ENCODE results near the gene CUBN. TPM values are rescaled to one million over a fixed set of nuclear protein-coding genes. Genes with fewer than 3 reads are reported as not detected.
A peak's percentile ranks its signal among the peaks of the same experiment; 100 is the strongest.

Gene CUBN
- total and polyA plus RNA-seq, 12 donors, result 0.41 to 9.3 (median 1.3) TPM

GRCh38 chr10:17128261-17128660 lies 1.4 kb downstream of the CUBN start:
- WGBS, 4 donors, result 74 to 84% (median 81%) methylated on average over 3 of the region's 3 CpGs
- H3K27ac ChIP-seq, result no peak overlapping the region
- intact Hi-C loops (cut with DNase I), result no loop called here
- peak in 2 of 7 donors; percentile 27 to 30 for DNase-seq
- no peak overlapping the region for H3K4me3 ChIP-seq
- no peak for TF ChIP-seq POLR2A (IDR thresholded peaks at IDR 0.05)
- TF ChIP-seq CTCF (IDR thresholded peaks at IDR 0.05), result no peak
- H3K27me3 ChIP-seq, result no peaks in the 10 kb centered on the region
- no peaks in the 10 kb centered on the region for H3K36me3 ChIP-seq (replicated peaks in 1 of 2)
- H3K4me1 ChIP-seq (replicated peaks in 1 of 2), result no peaks in the 10 kb centered on the region
- H3K9me3 ChIP-seq (replicated peaks in 1 of 3), result no peaks in the 10 kb centered on the region

- H3K27me3 ChIP-seq, result no peaks in the 10 kb centered on the region
- H3K9me3 ChIP-seq (replicated peaks in 1 of 3), result no peaks in the 10 kb centered on the region
- intact Hi-C loops (cut with DNase I), result no loop called here
- H3K4me1 ChIP-seq (replicated peaks in 1 of 2), result no peaks in the 10 kb centered on the region
- H3K36me3 ChIP-seq (replicated peaks in 1 of 2), result no peaks in the 10 kb centered on the region
- no peak for DNase-seq
- H3K4me3 ChIP-seq, result no peak overlapping the region
- TF ChIP-seq CTCF (IDR thresholded peaks at IDR 0.05) (no peak), POLR2A (IDR thresholded peaks at IDR 0.05) (no peak)
- WGBS, 4 donors, result 91 to 95% (median 92%) methylated on average over 5 of the region's 5 CpGs
- H3K27ac ChIP-seq, result no peak overlapping the region
Measured at GRCh38 chr10:17126327-17126726, 3.3 kb downstream of the CUBN start.

GRCh38 chr10:17125206-17125893 lies 4.3 kb downstream of the CUBN start:
- WGBS, 4 donors, result 80 to 92% (median 89%) methylated on average over 5 of the region's 5 CpGs
- Histone ChIP-seq H3K27ac (no peak overlapping the region), H3K9me3 (replicated peaks in 1 of 3) (no peaks in the 10 kb centered on the region), H3K27me3 (no peaks in the 10 kb centered on the region), H3K36me3 (replicated peaks in 1 of 2) (no peaks in the 10 kb centered on the region), H3K4me3 (no peak overlapping the region), H3K4me1 (replicated peaks in 1 of 2) (peaks cover 0 to 7% of the 10 kb centered on the region in 2 donors)
- intact Hi-C loops (cut with DNase I), result no loop called here
- DNase-seq, result no peak
- no peak for TF ChIP-seq POLR2A (IDR thresholded peaks at IDR 0.05)
- TF ChIP-seq CTCF (IDR thresholded peaks at IDR 0.05), result no peak

- no peak for DNase-seq
- H3K36me3 ChIP-seq (replicated peaks in 1 of 2), result no peaks in the 10 kb centered on the region
- no peaks in the 10 kb centered on the region for H3K27me3 ChIP-seq
- H3K9me3 ChIP-seq (replicated peaks in 1 of 3), result no peaks in the 10 kb centered on the region
- WGBS, 4 donors, result 89 to 99% (median 94%) methylated on average over 3 of the region's 3 CpGs
- TF ChIP-seq POLR2A (IDR thresholded peaks at IDR 0.05), result no peak
- TF ChIP-seq CTCF (IDR thresholded peaks at IDR 0.05), result no peak
- H3K4me3 ChIP-seq, result no peak overlapping the region
- intact Hi-C loops (cut with DNase I), result no loop called here
- no peak overlapping the region for H3K27ac ChIP-seq
- peaks cover 0 to 7% of the 10 kb centered on the region in 2 donors for H3K4me1 ChIP-seq (replicated peaks in 1 of 2)
Measured at GRCh38 chr10:17123961-17124360, 5.7 kb downstream of the CUBN start.
